Measurements from ENCODE around the gene CCSER2.
"Not testable (repeated sequence)": the region's sequence is repeated elsewhere in the genome, so short reads cannot be mapped to it uniquely, and the experiment has no call there.

CCSER2 gene

GRCh38 chr10:84469470-84469869, 141.1 kb downstream of the CCSER2 start:
- DNase-seq = no peak

GRCh38 chr10:84473136-84473535, 144.7 kb downstream of the CCSER2 start:
- DNase-seq = no peak

DNA sequence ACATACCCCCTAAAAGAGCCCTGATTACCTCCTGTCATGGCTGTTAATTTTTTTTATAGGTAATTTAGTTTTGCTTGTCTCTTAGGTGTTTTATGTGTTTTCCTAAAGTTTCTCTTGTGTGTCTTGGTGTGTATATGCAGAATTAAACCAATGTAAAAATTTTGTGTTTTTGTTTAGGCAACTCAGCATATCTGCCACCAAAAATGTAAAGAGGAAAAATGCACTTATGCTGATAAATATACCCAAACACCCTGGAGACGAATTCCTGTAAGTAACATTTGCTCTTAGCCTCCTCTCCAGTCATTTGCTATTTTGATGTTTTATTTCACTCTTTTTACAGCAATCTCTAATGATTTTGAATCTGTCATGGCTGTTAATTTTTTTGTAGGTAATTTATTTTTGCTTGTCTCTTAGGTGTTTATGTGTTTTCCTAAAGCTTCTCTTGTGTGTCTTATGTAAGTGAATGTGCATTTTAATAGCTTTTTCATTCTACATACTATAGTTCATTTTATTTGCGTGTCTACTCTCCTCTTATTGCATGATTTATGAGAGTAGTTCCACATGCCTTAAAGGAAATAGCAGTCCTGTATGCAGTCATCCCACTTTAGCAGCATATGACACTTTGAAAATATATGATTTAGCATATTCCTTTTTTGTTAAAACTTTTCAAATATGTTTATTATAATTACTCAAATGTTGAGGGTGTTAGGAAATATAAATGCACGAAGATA, 149.2 kb downstream of the CCSER2 start:
- DNase-seq = no peak

DNA sequence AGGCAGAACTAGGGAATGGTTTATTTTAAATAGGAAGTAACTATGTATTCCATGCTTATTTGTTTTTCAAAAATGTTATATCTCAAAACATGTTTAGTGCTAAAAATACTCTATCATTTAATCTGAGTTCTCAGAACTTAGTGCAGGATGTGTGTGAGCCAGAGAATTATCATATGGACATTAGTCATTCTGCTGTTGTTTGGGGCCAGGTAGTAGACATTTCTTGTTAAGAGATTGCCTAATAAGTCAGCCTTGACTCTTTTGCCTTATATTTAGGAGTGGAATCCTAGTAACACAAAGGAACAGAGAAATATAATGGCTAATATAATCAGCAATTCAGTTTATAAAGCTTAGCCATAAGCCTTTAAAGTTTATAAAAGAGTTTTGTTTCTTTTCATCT, 149.8 kb downstream of the CCSER2 start:
- DNase-seq = no peak

DNA sequence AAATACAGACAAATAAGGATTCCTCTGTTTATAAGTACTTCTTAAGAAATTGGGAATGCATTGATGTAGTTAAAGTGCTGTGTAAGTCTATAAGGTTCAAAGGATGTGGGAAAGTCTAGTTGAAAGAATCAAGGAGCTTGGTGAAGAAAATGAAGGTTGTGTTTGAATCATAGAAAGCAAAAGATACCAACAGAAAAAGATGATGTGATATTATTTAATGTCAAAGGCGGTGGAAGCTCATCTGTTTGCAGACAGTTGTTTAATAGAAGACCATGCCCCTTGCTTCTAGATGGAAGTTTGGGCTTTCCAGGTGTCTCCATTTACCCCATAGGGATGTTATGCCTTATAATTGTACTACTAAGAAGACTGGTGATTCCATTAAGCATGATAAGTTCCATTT, 150.3 kb downstream of the CCSER2 start:
- no peak for DNase-seq

GRCh38 chr10:84484541-84484940, 156.2 kb downstream of the CCSER2 start:
- DNase-seq = no peak

- no peak for DNase-seq
Observed at GRCh38 chr10:84493361-84493760, 165.0 kb downstream of the CCSER2 start.

- no peak for DNase-seq
Observed at GRCh38 chr10:84493951-84494848, 165.8 kb downstream of the CCSER2 start.

- DNase-seq = no peak
Observed at GRCh38 chr10:84494849-84495180, 166.4 kb downstream of the CCSER2 start.

- DNase-seq = no peak
Observed at GRCh38 chr10:84497978-84498377, 169.6 kb downstream of the CCSER2 start.

DNA sequence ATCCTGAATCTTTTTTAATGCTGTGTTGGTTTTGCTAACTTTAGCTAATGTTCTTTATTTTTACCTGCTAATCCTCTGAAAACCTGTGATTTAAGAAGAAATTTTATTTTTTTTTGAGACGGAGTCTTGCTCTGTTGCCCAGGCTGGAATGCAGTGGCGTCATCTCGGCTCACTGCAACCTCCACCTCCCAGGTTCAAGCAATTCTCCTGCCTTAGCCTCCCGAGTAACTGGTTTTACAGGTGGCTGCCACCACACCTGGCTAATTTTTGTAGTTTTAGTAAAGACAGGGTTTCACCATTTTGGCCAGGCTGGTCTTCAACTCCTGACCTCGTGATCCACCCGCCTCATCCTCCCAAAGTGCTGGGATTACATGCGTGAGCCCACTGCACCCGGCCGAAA, 170.7 kb downstream of the CCSER2 start:
- DNase-seq = not testable (repeated sequence)

DNA sequence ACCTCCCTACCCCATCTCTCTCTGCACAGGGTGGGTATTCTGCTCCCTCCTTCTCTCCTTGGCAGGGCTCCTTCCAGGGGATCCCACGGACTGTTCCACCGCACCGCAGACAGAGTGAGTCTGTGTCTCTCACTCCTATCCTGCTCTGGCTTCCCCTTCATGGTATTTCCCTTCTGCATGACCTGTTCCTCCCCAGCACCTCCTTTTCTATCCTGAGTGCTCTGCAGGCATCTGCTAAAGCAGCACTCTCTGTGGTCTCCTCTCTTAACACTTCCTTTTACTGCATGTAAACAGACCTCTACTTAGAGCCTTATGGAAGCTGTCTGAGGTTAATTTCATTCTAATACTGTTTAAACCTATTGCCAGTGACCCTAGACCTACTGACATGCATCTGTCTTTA, 171.5 kb downstream of the CCSER2 start:
- DNase-seq = no peak

DNA sequence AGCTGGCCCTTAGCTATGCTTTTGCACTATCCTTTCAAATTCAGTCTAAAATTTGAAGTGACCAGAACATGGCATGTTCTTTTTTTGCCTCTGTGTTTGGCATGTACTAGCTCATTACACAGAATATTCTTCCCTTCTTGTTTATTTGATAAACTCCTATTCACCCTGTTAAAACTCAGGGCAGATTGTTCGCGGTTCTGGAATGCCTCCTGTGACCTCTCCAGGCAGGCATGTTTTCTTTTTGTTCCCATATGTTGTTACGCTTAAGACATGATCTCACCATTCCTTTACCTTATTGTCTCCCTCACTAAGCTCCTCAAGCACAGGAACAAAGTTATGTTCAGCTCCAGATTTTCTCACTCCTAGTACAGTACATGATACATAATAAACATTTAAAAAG, 181.7 kb downstream of the CCSER2 start:
- no peak for DNase-seq

DNA sequence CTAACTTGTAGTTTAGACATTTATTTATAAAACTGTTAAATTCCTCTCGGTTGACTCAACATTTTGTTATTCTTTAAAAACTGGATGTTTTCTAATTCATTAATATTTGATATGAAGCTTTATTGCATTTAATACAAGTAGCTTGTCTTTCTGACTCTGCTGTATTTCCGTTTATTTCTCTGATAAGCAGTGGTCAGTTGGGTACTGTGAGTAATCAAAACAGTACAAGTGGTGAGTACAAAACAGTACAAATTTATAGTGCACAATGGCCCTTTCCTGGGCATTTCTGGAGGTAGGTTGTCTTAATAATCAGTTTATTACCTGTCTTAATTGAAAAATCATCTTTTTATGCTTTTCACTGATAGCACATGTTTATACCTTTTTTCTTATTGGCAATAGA, 182.7 kb downstream of the CCSER2 start:
- no peak for DNase-seq

DNA sequence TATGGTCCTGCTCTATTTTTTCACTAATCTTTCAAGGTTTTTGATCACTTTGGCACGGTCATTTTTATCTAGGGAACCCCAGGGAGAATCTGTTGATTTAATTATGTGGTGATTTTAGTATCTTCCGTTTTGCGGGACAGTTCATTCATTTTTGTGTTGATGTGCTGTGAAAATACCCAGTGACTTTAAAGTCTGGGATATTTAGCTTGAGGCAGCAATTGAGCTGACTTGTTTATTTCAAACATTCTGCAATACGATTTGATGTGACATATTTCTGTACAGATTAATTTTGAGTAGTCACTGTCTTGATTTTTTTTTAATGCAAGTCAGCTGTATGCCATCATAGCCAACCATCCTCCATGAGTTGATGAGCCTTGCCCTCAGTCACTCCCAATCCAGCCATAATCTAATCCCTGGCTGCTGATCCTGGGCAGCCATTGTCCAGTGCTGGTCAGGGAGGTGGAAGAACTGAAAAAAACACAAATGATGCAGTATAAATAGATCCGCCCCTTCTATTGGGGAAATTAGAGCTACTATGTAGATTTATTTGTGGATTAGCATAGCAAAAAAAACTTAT, 183.4 kb downstream of the CCSER2 start:
- DNase-seq = no peak

DNA sequence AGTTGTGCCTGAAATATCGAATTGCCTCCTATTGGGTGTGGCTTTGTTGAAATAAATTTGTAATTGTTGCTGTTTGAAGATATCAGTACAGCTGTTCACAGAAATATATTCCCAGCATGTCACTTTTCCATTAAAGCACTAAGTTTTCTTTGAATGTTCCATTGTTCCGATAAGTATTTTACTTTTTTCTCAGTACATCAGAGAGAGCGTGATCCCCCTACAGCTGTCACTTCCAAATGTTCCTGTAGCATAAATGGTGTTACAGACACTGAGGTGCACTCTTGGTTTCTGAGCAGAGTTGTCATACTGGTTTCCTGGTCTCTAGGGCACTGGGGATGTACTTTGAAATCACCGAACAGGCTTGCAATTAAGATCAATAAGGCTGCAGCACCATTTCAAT, 189.2 kb downstream of the CCSER2 start:
- DNase-seq = no peak

DNA sequence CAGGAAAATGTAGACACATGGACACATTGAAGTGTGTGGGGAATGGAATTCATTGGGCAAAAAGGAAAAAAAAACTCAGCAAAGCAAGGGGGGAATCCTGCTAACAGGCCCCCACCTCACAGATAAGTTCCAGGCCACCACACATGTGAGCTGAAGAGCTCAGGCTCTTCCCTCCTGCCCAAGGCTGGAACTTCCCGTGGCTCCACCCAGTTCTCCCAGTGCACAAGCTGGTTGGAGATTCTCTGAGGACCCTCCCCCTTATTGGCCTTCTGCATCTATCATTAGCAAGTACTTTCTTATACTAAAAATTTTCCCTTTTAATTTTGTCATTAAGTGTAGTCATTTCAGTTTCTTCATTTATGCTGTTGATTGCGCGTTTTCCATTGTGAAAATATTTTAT, 190.8 kb downstream of the CCSER2 start:
- DNase-seq = no peak

DNA sequence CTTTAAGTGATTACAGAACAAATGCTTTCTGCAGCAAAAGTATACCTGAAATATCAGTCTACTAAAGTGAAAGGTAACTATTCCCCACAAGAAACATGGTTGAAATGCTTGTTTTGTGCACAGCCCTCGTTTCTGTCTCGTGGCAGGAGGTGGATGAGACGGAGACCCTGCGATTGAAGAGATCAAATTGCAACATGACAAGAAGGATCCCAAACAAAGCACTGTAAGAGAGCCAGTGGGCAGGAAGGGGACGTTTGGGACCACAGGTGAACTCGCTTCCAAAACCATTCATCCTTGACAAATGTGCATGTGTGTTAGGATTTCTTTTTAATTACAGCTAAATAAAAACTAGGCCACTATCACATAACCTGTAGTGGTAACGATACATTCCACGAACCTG, 192.6 kb downstream of the CCSER2 start:
- no peak for DNase-seq

- no peak for DNase-seq
Observed at GRCh38 chr10:84521468-84521867, 193.1 kb downstream of the CCSER2 start.

GRCh38 chr10:84522612-84523462, 194.4 kb downstream of the CCSER2 start:
- no peak for DNase-seq

- DNase-seq = no peak
Observed at GRCh38 chr10:84523526-84523925, 195.1 kb downstream of the CCSER2 start.

DNA sequence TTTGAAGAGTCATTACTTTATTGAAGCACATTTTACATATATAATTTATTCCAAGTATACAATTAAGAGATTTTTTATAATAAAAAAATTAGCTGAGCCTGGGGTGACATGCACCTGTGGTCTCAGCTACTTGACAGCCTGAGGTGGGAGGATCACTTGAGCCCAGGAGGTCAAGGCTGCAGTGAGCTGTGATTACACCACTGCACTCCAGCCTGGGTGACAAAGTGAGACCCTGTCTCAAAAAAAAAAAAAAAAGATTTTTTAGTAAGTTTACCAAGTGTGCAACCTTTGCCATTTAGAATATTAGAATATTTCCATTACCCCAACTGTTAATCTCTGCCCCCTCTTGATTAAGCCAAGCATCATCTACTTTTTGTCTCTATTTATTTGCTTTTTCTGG, 196.0 kb downstream of the CCSER2 start:
- DNase-seq = no peak

Data from NCI-H1436 (cell line).